Erythroblast (primary cell): ENCODE results near the gene CNNM2.

Source experiments
- DNase-seq, 2 experiments: peaks; one replicate each; lab custom pipeline; 2025; lab: John Stamatoyannopoulos, UW
- GATA1 ChIP-seq: IDR thresholded peaks from 2 replicates; pipeline ENCODE4 v1.6.1; 2011; ENCODE audit warnings: low read depth, mild to moderate bottlenecking, control low read depth, low read length, moderate library complexity
- POLR2A ChIP-seq: IDR thresholded peaks from 2 replicates; pipeline ENCODE4 v1.6.1; 2011; ENCODE audit warnings: mild to moderate bottlenecking, low read length

The CNNM2 gene

GRCh38 chr10:103069453-103070331 lies 151.6 kb downstream of the CNNM2 start:
- peak; percentile 71 to 85 for DNase-seq
- TF ChIP-seq GATA1 (no peak), POLR2A (no peak)

DNA sequence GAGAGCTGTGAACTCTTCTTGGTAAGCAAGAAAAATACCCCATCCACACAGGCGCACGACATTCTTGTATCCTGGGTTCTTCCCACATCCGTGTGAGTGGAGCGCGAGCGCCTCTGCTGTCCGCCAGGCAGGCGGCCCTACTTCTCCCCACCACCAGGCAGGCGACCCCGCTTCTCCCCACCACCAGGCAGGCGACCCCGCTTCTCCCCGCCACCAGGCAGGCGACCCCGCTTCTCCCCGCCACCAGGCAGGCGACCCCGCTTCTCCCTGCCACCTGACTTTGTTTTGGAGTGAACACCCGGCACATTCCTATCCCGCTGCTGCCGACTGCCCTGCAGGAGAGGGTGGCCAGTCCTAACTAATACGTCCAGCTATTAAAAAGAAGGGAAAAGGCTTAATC lies 154.2 kb downstream of the CNNM2 start:
- no peak for TF ChIP-seq POLR2A
- TF ChIP-seq GATA1: no peak
- no peak for DNase-seq

- no peak for TF ChIP-seq POLR2A
- no peak for TF ChIP-seq GATA1
- DNase-seq: no peak
These were observed 154.8 kb downstream of the CNNM2 start for GRCh38 chr10:103072891-103073290.

DNA sequence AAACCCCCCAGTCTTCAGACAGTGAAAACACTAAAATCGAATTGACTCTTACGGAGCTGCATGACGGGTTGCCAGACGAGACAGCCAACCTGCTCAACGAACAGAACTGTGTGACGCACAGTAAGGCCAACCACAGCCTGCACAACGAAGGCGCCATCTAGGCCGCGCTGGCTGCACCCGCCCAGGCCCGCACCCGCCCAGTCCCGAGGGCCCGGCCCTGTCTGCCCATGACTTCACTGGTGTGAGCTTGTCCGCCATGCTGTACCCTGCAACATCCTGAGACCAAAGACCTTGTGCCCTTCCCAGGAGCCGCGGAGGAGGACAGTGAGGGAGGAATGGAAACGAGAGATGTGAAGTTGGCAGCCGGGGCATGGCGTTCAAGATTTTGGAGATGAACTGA lies 158.9 kb downstream of the CNNM2 start:
- DNase-seq: no peak
- TF ChIP-seq GATA1 (no peak), POLR2A (no peak)

GRCh38 chr10:103077491-103078308 lies 159.6 kb downstream of the CNNM2 start:
- no peak for TF ChIP-seq GATA1
- TF ChIP-seq POLR2A: no peak
- no peak for DNase-seq

DNA sequence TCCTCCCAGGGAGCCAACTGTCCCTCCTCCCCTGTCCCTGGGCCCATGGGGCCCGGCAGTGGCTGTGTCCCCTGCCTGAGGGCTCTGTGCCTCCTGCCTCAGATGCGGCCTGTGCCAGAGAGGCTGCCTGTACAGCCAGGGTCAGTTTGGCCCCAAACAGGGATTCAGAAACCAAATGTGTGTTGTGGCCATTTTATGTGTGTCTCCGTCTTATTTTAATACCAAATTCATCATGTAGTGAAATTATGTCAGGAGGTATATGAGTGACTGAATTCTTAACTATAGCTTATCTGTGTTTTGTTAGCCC lies 160.2 kb downstream of the CNNM2 start:
- DNase-seq: no peak
- TF ChIP-seq GATA1: no peak
- TF ChIP-seq POLR2A: no peak

- TF ChIP-seq GATA1: no peak
- TF ChIP-seq POLR2A: no peak
- no peak for DNase-seq
These were observed 160.6 kb downstream of the CNNM2 start for GRCh38 chr10:103078676-103079075.

- no peak for DNase-seq
- TF ChIP-seq POLR2A (no peak), GATA1 (no peak)
These were observed 161.0 kb downstream of the CNNM2 start for GRCh38 chr10:103079100-103079499.

- TF ChIP-seq GATA1 (no peak), POLR2A (no peak)
- DNase-seq: no peak
These were observed 161.9 kb downstream of the CNNM2 start for GRCh38 chr10:103079946-103080345.

DNA sequence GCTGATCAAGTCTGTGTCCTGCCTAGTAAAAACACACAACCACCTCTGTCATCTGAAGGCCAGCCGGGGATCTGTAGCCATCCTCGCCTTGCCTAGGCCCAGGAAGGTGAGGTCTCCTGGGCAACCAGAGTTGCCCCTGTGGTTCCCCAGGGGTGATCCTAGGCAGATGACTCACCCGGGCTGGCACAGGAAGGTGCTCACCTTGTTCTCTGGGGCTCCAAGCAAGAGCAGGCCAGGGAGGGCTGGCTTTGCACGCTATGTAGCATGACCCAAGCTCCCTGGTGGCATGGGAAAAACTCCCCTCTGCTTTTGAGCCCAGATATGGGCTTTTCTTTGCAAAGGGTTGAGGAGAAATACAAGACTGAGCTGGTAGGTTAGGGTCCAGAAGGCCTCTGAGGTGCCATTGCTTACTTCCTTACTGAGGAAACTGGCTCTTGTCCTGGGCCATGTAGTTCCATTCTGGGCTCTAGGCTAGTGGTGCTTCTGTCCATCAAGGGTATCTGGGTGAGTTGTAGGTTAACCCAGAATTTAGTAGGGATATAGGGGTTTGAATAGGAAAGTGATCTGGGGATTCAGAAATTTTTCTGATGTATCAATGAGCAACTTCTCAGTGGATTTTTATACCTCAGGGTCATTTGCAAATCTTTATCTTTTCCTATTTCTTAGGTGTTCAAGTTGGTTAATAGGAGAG lies 162.9 kb downstream of the CNNM2 start:
- TF ChIP-seq POLR2A: no peak
- TF ChIP-seq GATA1: no peak
- no peak for DNase-seq

- TF ChIP-seq GATA1: no peak
- TF ChIP-seq POLR2A: no peak
These were observed 164.6 kb downstream of the CNNM2 start for GRCh38 chr10:103082683-103083082.

GRCh38 chr10:103083266-103083976 lies 165.3 kb downstream of the CNNM2 start:
- no peak for DNase-seq
- TF ChIP-seq POLR2A: no peak
- TF ChIP-seq GATA1: no peak

More at GRCh38 chr10:103082683-103083082, 164.6 kb downstream of the CNNM2 start:
- peak; percentile 39 to 62 for DNase-seq

- DNase-seq: no peak
- TF ChIP-seq GATA1: no peak
- TF ChIP-seq POLR2A: no peak
These were observed 165.9 kb downstream of the CNNM2 start for GRCh38 chr10:103083977-103084320.

DNA sequence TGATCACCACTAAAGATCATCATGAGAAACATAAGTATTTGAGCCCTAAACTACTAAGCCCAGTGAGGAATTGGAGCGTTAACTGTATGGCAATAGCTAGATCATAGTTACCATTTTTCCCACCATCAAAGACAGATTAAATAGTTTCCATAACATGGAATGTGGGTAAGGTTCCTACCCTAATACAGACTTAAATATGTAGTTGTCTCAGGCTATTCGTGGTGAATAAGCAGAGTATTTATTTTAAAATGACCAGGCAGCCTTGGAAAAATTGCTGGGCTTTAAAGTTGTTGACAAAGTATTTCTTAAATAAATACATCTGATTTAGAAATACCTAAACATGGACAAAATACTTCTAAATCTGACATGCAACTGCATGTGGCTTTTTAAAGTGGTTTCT lies 168.2 kb downstream of the CNNM2 start:
- no peak for TF ChIP-seq GATA1
- TF ChIP-seq POLR2A: no peak
- no peak for DNase-seq
